T1000 (cell line): ENCODE data around the gene SAMD8.
"Not testable (repeated sequence)": the region's sequence is repeated elsewhere in the genome, so short reads cannot be mapped to it uniquely, and the experiment has no call there.

Experiments used
- DNase-seq: peaks from one replicate; lab custom pipeline; 2025; ENCODE audit warnings: mixed read lengths; lab: John Stamatoyannopoulos, UW

SAMD8 gene

DNA sequence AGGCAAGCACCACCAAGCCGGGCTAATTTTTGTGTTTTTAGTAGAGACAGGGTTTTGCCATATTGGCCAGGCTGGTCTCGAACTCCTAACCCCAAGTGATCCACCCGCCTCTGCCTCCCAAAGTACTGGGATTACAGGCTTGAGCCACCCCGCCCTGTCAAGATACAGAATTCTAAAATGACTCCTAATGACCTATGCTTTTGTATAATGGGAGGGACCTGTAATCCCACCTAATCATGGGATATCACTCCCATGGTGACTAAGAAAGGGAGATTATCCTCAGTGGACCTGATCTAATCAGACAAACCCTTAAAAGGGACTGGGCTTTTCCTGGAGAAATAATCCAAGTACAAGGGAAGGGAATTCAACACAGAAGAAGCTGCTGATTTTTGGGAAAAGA lies 28.8 kb downstream of the SAMD8 start:
- DNase-seq = no peak

DNA sequence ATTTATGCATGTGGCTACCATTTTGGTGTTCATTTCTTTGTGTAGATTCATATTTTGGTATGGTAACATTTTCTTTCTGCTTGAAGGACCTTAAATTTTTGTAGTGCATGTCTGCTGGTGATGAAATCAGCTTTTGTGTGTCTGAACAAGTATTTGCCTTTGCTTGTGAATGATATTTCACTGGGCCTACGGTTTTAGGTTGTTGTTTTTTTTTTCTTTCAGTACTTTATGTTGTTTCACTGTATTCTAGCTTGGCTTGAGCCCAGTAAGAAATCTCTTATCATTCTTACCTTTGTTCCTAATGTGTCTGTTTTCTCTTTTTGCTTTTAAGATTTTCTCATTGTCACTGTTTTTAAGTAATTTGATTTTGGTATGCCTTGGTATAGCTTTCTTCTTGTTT lies 31.9 kb downstream of the SAMD8 start:
- no peak for DNase-seq

DNA sequence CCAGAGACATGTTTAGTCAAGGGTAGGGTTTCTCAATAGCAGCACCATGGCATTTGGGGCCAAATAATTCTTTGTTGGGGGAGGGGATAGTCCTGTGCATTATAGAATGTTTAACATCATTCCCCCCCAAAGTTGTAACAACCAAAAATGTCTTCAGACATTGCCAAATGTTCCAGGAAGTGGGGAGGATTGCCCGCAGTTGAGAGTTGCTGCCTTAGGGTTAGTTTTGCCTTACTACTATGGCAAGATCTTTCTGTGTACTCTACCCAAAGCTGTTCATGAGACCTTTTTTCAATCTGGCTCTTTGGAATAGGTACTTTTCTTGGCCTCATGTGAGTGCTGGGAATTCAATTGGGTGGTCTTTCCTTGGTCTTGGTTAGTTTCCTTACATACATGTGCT lies 34.1 kb downstream of the SAMD8 start:
- DNase-seq = no peak

DNA sequence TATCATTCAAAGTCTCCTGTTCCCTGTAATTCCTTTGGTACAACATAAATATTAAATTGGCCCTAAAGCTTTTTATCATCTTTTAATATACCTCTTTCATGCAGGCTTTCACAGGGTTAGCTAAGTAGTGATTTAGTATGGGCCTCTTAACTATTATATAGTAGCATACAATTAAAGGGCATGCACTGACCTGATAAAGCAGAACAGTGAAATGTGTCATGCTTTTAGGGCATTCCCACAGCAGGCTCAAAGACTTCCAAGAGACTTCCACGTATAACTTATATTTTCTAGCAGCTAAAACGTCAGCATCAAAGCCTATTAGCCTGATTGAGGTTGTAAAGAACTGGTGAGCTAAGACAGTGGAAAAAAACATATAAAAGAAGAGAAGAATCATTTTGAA lies 35.3 kb downstream of the SAMD8 start:
- no peak for DNase-seq

DNA sequence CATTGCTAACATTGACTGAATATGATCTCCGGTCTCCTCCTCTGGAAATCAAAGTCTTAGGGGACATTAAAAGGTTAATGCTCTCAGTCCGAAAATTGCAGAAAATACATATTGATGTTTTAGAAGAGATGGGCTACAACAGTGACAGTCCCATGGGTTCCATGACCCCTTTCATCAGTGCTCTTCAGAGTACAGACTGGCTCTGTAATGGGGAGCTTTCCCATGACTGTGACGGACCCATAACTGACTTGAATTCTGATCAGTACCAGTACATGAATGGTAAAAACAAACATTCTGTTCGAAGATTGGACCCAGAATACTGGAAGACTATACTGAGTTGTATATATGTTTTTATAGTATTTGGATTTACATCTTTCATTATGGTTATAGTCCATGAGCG lies 39.2 kb downstream of the SAMD8 start:
- no peak for DNase-seq

DNA sequence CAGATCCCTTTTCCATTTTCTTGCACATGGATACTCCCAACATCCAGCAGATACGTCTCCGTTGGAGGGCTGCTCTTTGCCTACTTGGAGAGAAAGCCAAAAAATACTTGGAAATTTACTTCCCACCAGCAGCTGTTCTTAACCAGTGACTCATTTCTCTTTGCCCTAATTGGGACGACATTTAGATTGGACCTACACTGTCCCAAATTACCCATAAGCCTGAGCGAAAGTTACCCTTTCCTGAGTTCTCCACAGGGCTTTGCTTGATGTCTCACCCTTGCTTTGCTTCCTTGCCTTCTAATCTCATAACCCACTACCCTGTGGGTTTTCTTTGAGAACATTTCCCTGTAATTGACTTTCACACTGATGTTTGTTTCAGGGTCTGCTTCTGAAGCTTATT lies 48.1 kb downstream of the SAMD8 start:
- DNase-seq = no peak

DNA sequence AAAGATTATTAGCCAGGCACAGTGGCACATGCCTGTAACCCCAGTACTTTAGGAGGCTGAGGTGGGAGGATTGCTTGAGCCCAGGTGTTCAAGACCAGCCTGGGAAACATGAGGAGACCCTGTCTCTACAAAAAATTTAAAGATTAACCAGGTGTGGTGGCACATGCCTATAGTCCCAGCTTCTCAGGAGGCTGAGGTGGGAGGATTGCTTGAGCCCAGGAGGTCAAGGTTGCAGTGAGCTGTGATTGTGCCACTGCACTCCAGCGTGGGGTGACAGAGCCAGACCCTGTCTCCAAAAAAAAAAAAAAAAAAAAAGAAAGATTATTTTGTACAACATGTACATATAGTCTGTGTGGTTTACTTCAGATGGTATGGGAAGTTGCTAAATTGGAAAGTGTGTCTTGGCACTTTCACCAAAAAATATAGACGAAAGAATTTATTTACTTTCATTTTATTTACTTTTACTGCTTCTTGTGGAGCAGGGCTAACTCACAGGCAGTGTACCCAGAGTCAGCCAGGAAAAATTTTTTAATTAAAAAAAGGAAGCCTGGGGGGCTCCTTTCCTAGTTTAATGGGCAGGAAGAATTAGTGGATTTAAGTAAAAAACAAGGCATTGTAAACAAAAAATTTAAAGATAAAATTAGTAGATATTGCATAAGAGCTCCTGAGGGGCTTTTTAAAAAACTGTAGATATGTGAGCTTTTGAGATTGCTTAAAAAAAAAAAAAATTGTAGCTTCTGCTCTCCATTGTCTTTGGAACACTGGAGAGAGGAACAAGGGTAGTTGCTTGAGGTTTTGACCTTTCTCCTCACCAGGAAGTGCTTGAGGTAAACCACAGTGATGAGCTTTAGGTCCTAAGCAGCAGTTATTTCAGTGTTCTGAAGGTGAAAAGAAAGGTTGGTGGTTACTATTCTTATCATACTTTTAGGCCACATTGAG lies 54.5 kb downstream of the SAMD8 start:
- no peak for DNase-seq

DNA sequence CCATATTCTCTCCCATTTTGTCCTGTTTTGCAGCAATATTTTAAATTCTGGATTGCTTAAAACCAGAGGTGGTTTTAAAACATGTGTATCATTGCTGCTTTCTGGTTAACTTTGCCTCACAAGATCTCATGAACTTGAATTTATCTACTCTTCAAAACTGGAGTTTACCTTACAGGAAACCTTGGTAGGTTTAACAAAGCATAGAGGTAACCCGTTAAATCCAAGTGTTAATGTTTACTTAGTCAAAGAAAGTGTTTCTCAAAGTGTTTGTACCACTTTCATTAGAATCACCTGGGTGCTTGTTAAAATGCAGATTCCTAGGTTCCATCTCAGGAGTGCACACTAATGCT lies 55.1 kb downstream of the SAMD8 start:
- no peak for DNase-seq

DNA sequence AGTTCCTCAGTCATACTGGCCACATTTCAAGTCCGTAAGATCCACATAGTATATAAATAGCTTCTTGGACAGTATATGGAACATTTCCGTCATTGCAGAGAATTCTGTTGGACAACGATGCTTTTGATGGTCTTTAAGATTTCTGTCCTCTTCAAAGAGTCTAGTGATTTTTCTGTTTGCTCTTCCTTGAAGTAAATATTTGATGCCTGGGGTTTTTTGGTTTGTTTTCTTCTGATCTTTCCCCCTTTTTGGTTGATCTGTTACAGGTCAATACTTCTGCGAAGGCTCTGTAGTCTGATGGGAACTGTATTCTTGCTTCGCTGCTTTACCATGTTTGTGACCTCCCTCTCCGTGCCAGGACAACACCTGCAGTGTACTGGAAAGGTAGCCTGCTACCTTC lies 56.8 kb downstream of the SAMD8 start:
- no peak for DNase-seq

DNA sequence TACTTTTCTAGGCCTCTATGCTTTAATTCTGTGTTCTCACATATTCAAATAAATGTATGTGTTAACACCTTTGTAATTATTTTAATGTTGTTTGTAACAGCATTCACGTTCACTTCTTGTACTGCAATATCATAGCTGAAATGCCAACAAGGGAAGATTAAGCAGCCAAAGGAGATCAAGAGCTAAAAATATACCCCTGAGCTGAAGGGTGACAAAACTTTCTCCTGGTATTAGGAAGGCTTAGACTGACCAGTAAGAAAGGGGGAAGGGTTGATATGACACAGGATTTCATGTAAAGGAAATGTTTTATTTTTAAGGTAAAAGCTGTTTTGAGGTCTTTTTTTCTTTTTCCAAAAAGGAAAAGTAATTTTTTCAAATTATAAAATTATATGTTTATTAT lies 58.8 kb downstream of the SAMD8 start:
- no peak for DNase-seq

DNA sequence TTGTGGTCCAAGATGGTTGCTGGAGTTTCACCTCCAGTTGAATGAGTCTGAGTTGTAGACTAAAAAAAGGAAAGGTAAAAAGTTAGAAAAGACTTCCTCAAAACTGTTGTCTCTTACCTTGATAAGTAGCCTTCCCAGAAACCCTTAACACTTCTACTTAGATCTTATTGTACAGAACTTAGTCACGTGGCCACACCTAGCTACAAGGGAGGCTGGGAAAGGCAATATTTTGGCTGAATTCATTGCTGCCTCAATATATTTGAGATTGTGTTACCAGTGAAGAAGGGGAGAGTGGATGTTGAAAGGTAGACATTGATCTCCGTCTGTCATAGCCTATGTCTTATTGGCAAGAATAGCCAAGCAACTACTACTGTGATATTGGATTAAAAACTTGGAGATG lies 63.6 kb downstream of the SAMD8 start:
- DNase-seq = no peak

DNA sequence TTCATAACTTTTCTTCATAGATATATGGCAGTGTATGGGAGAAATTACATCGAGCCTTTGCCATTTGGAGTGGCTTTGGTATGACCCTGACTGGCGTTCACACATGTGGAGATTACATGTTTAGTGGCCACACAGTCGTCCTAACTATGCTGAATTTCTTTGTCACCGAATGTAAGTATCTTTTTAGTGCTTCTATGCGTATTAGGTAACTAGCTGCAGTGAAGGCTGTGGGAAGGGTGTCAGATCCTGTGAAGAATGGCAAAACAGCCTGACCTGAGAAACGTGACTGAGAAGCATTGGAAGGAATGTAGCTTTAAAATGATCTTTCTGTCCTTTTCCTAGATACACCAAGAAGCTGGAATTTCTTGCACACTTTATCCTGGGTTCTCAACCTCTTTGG lies 64.6 kb downstream of the SAMD8 start:
- no peak for DNase-seq

DNA sequence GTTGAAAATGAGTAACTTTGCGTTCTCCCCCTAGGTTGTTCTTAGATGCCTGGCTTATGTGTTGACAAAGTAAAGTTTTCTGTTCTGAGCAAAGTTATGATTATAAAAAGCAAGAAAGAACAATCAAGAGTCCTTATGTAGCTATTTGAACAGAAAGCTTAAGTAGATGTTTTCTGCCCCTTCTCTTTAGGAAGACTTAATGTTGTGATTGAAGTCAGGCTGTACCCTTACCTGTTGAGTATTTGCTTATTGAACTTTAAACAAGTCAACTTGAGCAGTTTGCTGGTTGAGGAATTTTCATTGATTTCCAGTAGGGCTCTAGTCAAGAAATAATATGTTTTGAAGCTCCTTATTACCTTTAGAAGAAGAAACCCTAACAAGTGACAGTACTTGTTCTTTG lies 65.3 kb downstream of the SAMD8 start:
- no peak for DNase-seq

DNA sequence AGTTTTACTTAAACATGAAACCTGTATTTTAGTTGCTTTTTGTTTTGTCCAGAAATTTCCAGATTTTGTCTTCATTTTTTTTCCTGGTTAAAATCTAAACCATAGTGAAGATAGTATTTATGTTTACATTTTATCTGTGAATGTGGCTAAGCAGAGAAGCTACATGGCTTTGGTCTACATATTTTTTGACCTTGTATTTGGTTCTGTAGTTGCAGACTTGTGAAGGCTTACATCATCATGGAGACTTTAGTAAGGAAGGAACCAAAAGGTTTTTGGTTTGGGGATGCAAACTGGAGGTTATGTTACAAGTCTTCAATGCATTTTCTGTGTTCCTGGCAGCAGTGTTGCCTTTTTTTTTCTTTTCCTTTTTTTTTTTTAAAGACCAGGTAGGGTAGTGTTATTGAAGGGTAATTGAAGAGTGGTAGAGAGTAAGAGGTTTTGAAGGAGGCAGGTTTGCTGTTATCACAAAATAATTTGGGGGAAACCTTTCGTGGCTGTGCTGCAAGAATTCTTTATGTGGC lies 68.3 kb downstream of the SAMD8 start:
- DNase-seq = no peak

DNA sequence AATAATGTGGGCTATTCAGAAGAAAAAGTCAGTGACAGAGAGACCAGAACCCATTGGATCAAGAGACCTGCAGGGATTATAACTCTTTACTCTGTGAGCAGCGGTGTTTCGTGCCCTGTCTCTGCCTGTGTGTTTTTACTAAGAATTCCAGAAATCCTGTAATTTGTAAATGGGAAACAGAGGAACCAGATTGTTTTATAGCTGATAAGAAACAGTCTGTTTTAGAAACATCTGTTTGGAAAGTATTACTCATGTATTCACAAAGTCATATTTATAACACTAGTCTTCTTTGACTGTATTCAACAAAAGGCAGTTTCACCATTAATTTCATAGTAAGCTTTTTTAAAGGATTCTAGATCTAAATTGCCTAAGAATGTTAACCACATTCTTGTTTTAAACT lies 69.1 kb downstream of the SAMD8 start:
- no peak for DNase-seq

DNA sequence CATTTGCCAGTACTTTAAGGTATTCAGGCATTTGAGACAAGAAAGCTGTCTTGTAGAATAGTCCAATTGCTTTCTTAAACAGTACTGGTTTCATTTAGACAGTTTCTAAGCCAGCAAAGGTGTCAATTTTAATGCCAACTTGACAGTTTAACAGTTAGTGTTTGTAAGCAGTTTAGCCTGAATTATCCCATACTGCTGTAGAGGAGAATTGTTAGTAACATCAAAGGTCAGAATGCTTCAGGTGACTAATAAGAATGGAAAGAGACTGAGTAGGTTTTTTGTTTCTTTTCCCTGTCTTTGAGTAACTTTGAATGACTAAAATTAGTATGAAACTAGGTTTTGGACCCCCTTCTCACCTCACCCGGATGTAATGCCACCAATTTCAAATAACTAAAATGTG lies 69.6 kb downstream of the SAMD8 start:
- no peak for DNase-seq

DNA sequence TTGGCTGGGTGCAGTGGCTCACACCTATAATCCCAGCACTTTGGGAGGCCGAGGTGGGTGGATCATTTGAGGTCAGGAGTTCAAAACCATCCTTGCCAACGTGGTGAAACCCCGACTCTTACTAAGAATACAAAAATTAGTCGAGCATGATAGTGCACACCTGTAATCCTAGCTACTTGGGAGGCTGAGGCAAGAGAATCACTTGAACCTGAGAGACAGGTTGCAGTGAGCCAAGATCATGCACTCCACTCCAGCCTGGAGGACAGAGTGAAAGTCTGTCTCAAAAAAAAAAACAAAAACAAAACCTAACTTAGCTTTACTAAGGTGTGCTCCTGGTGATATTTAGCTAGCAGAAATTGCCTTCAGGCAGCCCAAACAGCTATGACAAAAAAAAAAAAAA lies 74.9 kb downstream of the SAMD8 start:
- no peak for DNase-seq

DNA sequence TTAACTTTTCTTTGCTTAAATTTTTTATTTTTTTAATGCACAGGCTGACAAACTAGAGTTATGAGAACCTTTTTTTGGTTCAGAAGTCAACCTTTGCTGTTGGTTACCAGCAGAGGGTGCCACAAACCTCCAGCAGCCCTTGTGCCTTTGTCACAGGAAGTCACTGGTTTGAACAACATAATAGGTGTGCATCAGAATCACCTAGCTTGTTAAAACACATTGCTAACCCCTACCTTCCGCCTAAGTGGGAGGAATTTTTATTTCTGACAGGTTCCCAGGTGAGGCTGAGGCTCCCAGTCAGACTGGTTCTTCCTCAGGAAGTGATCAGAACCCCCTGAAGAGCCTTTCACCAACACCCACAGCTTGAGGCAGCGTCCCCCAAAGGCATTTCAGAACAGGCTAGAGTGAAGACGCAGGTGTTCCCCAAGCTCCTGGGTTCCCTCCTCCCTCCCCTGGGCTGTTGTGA lies 76.5 kb downstream of the SAMD8 start:
- DNase-seq = peak; percentile 12

DNA sequence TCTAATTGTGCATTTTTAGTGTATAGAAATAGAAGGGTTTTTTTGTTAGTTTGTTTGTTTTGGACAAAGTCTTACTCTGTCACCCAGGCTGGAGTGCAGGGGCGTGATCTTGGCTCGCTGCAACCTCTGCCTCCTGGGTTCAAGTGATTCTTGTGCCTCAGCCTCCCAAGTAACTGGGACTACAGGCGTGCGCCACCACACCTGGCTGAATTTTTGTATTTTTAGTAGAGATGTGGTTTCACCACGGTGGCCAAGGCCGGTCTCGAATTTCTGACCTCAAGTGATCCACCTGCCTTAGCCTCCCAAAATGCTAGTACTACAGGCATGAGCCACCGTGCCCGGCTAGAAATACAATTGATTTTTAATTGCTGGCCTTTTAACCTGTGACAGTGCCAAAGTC lies 77.1 kb downstream of the SAMD8 start:
- DNase-seq = not testable (repeated sequence)

DNA sequence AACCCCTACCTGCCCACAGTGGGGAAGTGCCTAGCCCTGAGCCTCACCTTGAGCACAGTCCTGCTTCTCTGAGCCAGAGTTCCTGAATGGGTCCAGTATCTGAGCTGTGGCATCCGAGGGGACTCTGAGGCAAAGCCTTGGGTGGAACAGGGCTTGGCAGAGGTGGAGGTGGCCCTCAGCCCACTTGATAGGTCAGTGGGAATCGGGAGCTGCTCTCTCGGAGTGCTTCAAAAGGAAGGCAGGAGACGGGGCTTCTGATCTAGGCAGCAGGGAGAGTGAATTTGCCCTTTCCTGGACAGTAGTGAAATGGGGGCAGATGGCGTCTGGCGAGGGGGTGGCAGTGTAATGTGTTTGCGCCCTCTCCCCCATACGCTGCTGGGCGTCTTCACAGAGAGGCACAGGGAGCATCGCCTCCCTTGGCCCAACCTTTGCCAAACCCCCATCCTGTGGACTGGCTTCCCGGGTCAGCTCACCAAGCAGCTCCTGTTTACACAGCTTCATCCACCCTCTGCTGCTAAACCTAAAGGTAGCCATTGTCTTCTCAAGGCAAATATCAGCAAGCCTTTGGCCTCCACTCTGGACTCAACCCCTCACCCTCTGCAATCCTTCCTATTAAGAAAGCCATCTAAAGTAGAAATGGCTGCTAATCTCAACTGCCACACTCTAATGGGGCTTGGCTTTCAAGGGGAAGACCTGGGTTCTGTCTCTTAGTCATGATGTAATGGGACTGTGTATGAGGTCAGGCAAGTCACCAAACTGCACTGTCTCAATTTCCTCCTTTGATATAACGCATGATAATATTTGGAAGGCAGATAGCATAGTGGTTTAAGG lies 78.0 kb downstream of the SAMD8 start:
- DNase-seq = no peak

DNA sequence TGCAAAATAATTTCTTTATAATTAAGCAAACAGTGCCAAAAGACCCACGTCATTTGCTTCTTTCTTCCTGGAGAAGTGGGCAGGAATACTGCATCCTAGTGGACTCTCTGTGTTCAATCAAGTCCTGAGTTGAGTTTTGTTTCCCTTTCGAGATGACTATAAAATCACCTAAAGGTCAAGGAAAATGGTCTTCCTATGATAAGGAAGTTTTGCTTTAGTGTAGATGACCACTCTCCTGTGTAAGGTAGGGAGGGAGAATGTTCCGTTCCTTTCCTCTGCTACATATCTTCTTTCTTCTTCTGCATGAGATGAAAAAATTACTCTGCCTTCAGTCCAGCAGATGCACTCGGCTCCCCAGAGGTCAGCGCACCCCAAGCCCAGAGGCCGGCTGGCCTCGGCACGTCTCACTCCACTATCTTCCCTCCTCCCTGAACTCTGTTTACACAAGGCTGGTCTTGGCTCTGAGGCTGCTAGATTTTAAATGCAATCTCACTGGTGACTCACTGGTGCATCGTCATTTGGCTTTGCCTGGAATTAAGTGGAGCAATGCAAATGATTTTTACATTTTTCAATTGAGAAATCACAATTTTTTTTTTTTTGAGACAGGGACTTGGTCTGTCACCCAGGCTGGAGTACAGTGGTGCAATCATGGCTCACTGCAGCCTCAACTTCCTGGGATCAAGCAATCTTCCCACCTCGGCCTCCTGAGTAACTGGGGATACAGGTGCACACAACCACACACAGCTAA lies 80.5 kb downstream of the SAMD8 start:
- DNase-seq = peak; percentile 42

DNA sequence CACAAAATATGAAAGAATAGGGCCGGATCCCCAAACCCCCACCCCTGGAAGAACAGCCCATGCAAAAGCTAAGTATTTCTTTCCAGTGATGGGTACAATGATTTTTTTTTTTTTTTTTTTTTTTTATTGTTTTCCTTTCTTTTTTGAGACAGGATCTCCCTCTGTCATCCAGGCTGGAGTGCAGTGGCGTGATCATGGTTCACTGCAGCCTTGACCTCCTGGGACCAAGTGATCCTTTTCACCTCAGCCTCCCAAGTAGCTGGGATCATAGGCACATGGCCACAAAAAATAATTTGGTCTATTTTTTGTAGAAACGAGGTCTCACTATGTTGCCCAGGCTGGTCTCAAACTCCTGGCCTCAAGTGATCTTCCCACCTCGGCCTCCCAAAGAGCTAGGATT lies 83.2 kb downstream of the SAMD8 start:
- not testable (repeated sequence) for DNase-seq
